GM12878 (cell line): Measurements from ENCODE around the gene NKTR.

Experiments
- BRCA1 ChIP-seq: IDR thresholded peaks from 2 replicates; pipeline ENCODE4 v1.6.1; 2011; ENCODE audit warnings: low read depth, low read length, improper control_type of control experiment
- CREB1 ChIP-seq: IDR thresholded peaks from 2 replicates; pipeline ENCODE4 v1.6.1; 2012; ENCODE audit warnings: low read depth, mild to moderate bottlenecking, inconsistent platforms
- CTCF ChIP-seq, 3 experiments: IDR thresholded peaks in 2 of 3; conservative IDR thresholded peaks in 1 of 3; 2 replicates each; pipeline ENCODE4 v1.5.1; 2011; ENCODE audit warnings: low read depth in 3 of 3, low read length in 3 of 3, mild to moderate bottlenecking in 3 of 3, control low read depth in 2 of 3, moderate library complexity in 2 of 3, inconsistent platforms in 1 of 3, mixed read lengths in 1 of 3; ENCODE audit not compliant: control insufficient read depth in 2 of 3, insufficient read depth in 1 of 3; ENCODE audit errors: extremely low read depth in 1 of 3
- KLF5 ChIP-seq: fragments of 450-650 bp; IDR thresholded peaks from 2 replicates; pipeline ENCODE4 v1.6.1; 2014; ENCODE audit warnings: mild to moderate bottlenecking; ENCODE audit not compliant: partially characterized antibody
- MYC ChIP-seq: IDR thresholded peaks from 2 replicates; pipeline ENCODE4 v1.6.1; 2011; ENCODE audit warnings: mild to moderate bottlenecking, low read length, moderate library complexity, inconsistent platforms; ENCODE audit not compliant: insufficient read depth, insufficient replicate concordance, insufficient read length, severe bottlenecking
- SP1 ChIP-seq: IDR thresholded peaks from one replicate; pipeline ENCODE4 v1.6.1; 2011; ENCODE audit warnings: low read depth, low read length
- USF2 ChIP-seq: IDR thresholded peaks from 2 replicates; pipeline ENCODE4 v1.6.1; 2011; ENCODE audit warnings: low read depth, low read length, improper control_type of control experiment, borderline replicate concordance
- TF ChIP-seq, protein P1 (sequence below): fragments of 450-650 bp; IDR thresholded peaks from 2 replicates; pipeline ENCODE4 v1.6.1; 2017; ENCODE audit warnings: mild to moderate bottlenecking

- no peak for TF ChIP-seq CTCF (IDR thresholded peaks at IDR 0.05 in 2 of 3, conservative IDR thresholded peaks at IDR 0.05 in 1 of 3; ENCODE audit: control insufficient read depth in 2 of 3, extremely low read depth in 1 of 3, insufficient read depth in 1 of 3, low read depth in 3 of 3, low read length in 3 of 3)
- no peak for TF ChIP-seq CREB1
- TF ChIP-seq, protein P1, sequence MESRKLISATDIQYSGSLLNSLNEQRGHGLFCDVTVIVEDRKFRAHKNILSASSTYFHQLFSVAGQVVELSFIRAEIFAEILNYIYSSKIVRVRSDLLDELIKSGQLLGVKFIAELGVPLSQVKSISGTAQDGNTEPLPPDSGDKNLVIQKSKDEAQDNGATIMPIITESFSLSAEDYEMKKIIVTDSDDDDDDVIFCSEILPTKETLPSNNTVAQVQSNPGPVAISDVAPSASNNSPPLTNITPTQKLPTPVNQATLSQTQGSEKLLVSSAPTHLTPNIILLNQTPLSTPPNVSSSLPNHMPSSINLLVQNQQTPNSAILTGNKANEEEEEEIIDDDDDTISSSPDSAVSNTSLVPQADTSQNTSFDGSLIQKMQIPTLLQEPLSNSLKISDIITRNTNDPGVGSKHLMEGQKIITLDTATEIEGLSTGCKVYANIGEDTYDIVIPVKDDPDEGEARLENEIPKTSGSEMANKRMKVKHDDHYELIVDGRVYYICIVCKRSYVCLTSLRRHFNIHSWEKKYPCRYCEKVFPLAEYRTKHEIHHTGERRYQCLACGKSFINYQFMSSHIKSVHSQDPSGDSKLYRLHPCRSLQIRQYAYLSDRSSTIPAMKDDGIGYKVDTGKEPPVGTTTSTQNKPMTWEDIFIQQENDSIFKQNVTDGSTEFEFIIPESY, result no peak
- TF ChIP-seq SP1, result no peak
- TF ChIP-seq BRCA1, result no peak
- no peak for TF ChIP-seq MYC
- no peak for TF ChIP-seq USF2
- no peak for TF ChIP-seq KLF5
Observed at GRCh38 chr3:42666022-42666421, 65.5 kb downstream of the NKTR start.
